ENCODE data around the gene DHODH.

GRCh38 chr16:71974068-71974818 is 34.3 kb upstream of the DHODH start:
- TF ChIP-seq CTCF (conservative IDR thresholded peaks at IDR 0.05; ENCODE audit: low read depth, low read length), result no peak
- TF ChIP-seq MAFK (IDR thresholded peaks at IDR 0.05; ENCODE audit: low read depth, low read length), result no peak
- TF ChIP-seq SMC3 (IDR thresholded peaks at IDR 0.05; ENCODE audit: low read depth, low read length), result no peak
- TF ChIP-seq ELK1 (IDR thresholded peaks at IDR 0.05; ENCODE audit: borderline replicate concordance, low read depth, low read length), result no peak
- TF ChIP-seq MAZ (IDR thresholded peaks at IDR 0.05; ENCODE audit: borderline replicate concordance, low read depth, low read length), result no peak
- TF ChIP-seq POLR2A (IDR thresholded peaks at IDR 0.05; ENCODE audit: low read depth, low read length), result no peak
- no peak for TF ChIP-seq CEBPB (IDR thresholded peaks at IDR 0.05; ENCODE audit: low read depth, low read length)
- TF ChIP-seq BHLHE40 (IDR thresholded peaks at IDR 0.05; ENCODE audit: low read depth, low read length), result no peak
- no peak for TF ChIP-seq RAD21 (IDR thresholded peaks at IDR 0.05; ENCODE audit: low read length)
- no peak for TF ChIP-seq CHD1 (IDR thresholded peaks at IDR 0.05; ENCODE audit: low read depth, low read length)
- TF ChIP-seq, protein P1, sequence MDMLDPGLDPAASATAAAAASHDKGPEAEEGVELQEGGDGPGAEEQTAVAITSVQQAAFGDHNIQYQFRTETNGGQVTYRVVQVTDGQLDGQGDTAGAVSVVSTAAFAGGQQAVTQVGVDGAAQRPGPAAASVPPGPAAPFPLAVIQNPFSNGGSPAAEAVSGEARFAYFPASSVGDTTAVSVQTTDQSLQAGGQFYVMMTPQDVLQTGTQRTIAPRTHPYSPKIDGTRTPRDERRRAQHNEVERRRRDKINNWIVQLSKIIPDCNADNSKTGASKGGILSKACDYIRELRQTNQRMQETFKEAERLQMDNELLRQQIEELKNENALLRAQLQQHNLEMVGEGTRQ (IDR thresholded peaks at IDR 0.05; ENCODE audit: low read depth, low read length), result no peak
- TF ChIP-seq MXI1 (IDR thresholded peaks at IDR 0.05; ENCODE audit: borderline replicate concordance, low read depth, low read length), result no peak
- TF ChIP-seq FOS (IDR thresholded peaks at IDR 0.05; ENCODE audit: low read depth, low read length), result no peak
- TF ChIP-seq NFE2L2 (IDR thresholded peaks at IDR 0.05; ENCODE audit: low read depth, low read length), result no peak
